HL-60 (cell line): ENCODE measurements around the gene IQGAP3.

Experiments used
- DNase-seq, 2 experiments: peaks; one replicate each; pipeline ENCODE4 v3.0.0-alpha.2; 2010 to 2020; ENCODE audit warnings: low read depth in 1 of 2, low spot score in 1 of 2
- H3K27ac ChIP-seq: fragments of 250-450 bp; sonication (Bioruptor Pico); replicated peaks from 2 replicates; pipeline ENCODE4 v1.5.1; 2020; ENCODE audit warnings: mild to moderate bottlenecking, moderate library complexity
- H3K27me3 ChIP-seq: fragments of 250-450 bp; sonication (Bioruptor Pico); 2 replicates; pipeline ENCODE4 v1.5.1; 2021; ENCODE audit warnings: mild to moderate bottlenecking, moderate library complexity; ENCODE audit not compliant: insufficient read depth, poor library complexity, severe bottlenecking
- H3K4me3 ChIP-seq: replicated peaks from 2 replicates; pipeline ENCODE4 v1.5.1; 2011; ENCODE audit warnings: mild to moderate bottlenecking, control low read depth, low read length; ENCODE audit not compliant: insufficient read depth
- GABPA ChIP-seq: IDR thresholded peaks from 2 replicates; pipeline ENCODE4 v1.6.1; 2012; ENCODE audit warnings: low read depth
- POLR2AphosphoS5 ChIP-seq: IDR thresholded peaks from 2 replicates; pipeline ENCODE4 v1.6.1; 2012; ENCODE audit warnings: low read depth
- SPI1 ChIP-seq: IDR thresholded peaks from 2 replicates; pipeline ENCODE4 v1.6.1; 2012; ENCODE audit warnings: low read depth, mild to moderate bottlenecking, borderline replicate concordance
- TF ChIP-seq, protein P1 (sequence below): IDR thresholded peaks from 2 replicates; pipeline ENCODE4 v1.6.1; 2012; ENCODE audit warnings: low read depth; ENCODE audit not compliant: insufficient replicate concordance
- TF ChIP-seq, protein P2 (sequence below): IDR thresholded peaks from one replicate; pipeline ENCODE4 v1.5.1; 2011; ENCODE audit warnings: low read length, control low read depth, inconsistent platforms; ENCODE audit not compliant: insufficient read depth

The IQGAP3 gene

DNA sequence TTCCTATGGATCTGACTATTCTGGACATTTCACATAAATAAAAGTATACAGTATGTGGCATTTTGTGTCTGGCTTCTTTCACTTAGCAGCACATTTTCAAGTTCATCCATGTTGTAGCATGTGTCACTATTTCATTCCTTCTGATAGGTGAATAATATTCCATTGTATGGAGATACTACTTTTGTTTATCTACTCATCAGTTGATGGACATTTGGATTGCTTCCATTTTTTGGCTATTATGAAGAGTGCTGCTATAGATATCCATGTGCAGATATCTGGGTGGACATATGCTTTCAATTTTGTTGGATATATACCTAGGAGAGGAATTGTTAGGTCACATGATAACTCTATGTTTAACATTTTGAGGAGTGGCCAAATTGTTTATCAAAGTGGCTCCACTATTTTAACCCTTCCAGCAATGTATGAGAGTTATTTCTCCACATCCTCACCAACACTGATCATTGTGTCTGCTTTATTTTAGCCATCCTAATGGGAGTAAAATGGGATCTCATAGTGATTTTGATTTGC lies 49.9 kb downstream of the IQGAP3 start:
- no peak overlapping the region for H3K4me3 ChIP-seq
- TF ChIP-seq SPI1: no peak
- no peak for TF ChIP-seq POLR2AphosphoS5
- TF ChIP-seq, protein P1, sequence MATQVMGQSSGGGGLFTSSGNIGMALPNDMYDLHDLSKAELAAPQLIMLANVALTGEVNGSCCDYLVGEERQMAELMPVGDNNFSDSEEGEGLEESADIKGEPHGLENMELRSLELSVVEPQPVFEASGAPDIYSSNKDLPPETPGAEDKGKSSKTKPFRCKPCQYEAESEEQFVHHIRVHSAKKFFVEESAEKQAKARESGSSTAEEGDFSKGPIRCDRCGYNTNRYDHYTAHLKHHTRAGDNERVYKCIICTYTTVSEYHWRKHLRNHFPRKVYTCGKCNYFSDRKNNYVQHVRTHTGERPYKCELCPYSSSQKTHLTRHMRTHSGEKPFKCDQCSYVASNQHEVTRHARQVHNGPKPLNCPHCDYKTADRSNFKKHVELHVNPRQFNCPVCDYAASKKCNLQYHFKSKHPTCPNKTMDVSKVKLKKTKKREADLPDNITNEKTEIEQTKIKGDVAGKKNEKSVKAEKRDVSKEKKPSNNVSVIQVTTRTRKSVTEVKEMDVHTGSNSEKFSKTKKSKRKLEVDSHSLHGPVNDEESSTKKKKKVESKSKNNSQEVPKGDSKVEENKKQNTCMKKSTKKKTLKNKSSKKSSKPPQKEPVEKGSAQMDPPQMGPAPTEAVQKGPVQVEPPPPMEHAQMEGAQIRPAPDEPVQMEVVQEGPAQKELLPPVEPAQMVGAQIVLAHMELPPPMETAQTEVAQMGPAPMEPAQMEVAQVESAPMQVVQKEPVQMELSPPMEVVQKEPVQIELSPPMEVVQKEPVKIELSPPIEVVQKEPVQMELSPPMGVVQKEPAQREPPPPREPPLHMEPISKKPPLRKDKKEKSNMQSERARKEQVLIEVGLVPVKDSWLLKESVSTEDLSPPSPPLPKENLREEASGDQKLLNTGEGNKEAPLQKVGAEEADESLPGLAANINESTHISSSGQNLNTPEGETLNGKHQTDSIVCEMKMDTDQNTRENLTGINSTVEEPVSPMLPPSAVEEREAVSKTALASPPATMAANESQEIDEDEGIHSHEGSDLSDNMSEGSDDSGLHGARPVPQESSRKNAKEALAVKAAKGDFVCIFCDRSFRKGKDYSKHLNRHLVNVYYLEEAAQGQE: no peak
- TF ChIP-seq, protein P2, sequence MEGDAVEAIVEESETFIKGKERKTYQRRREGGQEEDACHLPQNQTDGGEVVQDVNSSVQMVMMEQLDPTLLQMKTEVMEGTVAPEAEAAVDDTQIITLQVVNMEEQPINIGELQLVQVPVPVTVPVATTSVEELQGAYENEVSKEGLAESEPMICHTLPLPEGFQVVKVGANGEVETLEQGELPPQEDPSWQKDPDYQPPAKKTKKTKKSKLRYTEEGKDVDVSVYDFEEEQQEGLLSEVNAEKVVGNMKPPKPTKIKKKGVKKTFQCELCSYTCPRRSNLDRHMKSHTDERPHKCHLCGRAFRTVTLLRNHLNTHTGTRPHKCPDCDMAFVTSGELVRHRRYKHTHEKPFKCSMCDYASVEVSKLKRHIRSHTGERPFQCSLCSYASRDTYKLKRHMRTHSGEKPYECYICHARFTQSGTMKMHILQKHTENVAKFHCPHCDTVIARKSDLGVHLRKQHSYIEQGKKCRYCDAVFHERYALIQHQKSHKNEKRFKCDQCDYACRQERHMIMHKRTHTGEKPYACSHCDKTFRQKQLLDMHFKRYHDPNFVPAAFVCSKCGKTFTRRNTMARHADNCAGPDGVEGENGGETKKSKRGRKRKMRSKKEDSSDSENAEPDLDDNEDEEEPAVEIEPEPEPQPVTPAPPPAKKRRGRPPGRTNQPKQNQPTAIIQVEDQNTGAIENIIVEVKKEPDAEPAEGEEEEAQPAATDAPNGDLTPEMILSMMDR: no peak
- TF ChIP-seq GABPA: no peak
- no peak for DNase-seq
- H3K27ac ChIP-seq: no peak overlapping the region
- no peaks in the 10 kb centered on the region for H3K27me3 ChIP-seq

DNA sequence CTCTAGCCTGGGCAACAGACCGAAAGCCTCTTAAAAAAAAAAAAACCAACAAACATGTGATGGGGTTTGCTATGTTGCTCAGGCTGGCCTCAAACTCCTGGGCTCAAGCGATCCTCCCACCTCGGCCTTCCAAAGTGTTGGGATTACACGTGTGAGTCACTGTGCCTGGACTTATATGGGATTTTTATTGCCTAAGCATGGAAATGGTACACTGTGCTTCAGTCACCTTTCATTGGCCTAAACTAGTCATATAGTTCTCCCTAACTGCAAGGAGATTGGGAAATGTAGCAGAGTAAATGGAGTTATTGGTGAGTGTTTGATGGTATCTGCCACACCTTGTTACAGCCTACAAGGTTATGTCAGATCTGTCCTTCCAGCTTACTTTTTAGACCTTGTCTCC lies 54.6 kb downstream of the IQGAP3 start:
- no peak overlapping the region for H3K4me3 ChIP-seq
- TF ChIP-seq POLR2AphosphoS5: no peak
- TF ChIP-seq, protein P2: no peak
- TF ChIP-seq GABPA: no peak
- TF ChIP-seq, protein P1: no peak
- no peak for TF ChIP-seq SPI1
- H3K27me3 ChIP-seq: no peaks in the 10 kb centered on the region
- DNase-seq: no peak
- H3K27ac ChIP-seq: no peak overlapping the region

DNA sequence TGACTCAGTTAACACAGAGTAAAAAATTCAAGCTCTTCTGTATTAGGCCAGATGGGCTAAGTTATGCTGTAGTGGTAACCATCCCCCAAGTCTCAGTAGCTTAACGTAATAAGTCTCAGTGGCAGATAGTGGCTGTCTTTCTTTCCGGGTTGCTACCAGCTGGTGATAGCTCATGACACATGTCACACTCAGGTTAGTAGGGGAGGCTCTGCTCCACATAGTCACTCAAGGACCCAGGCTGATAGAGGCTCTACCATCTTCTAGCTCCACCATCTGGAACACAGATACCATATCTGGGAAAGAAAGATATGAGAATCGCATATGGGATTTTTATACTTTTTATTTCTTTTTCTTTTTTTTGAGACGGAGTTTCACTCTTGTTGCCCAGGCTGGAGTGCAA lies 55.5 kb downstream of the IQGAP3 start:
- no peak for TF ChIP-seq POLR2AphosphoS5
- TF ChIP-seq GABPA: no peak
- no peak for TF ChIP-seq SPI1
- TF ChIP-seq, protein P2: no peak
- TF ChIP-seq, protein P1: no peak
- H3K27me3 ChIP-seq: no peaks in the 10 kb centered on the region
- DNase-seq: no peak
- no peak overlapping the region for H3K4me3 ChIP-seq
- no peak overlapping the region for H3K27ac ChIP-seq
